K562 (cell line): Measurements from ENCODE around the gene NOS1. TPM values are rescaled to one million over a fixed set of nuclear protein-coding genes. Genes with fewer than 3 reads are reported as not detected.

Source experiments
- ATAC-seq: fragments of 200-7000 bp; cut with Tn5 transposase; 3 replicates; pipeline ENCODE4 v1.9.1; 2020; ENCODE audit warnings: moderate library complexity
- BruUV-seq: library from RNA; stranded (reverse); fragments of 400-500 nt; replicated peaks from 2 replicates; lab custom pipeline; 2021; lab: Mats Ljungman, UMichigan
- CTCF ChIA-PET: fragments of 300-600 bp; formaldehyde crosslinking; extraction: SDS; loops from one replicate; lab custom pipeline; 2021; ENCODE audit warnings: low intra/inter-chr PET ratio; lab: Yijun Ruan, JAX
- POLR2A ChIA-PET: fragments of 300-600, 350-650 bp; sonication (Branson Sonifier 250); formaldehyde crosslinking; extraction: SDS; loops from one replicate; lab custom pipeline; 2021; ENCODE audit warnings: antibody characterized with exemption, inconsistent platforms; lab: Yijun Ruan, JAX
- DNase-seq, 4 experiments: peaks; one replicate each; pipeline versions ENCODE4 v3.0.0 to v3.0.0-alpha.2; 2011 to 2018; ENCODE audit warnings: low spot score in 3 of 4, mixed read lengths in 3 of 4; ENCODE audit errors: extremely low read depth in 1 of 4
- FAIRE-seq: peaks from 2 replicates; lab custom pipeline; 2011; peaks lifted over from hg19 to GRCh38; lab: Jason Lieb, UNC
- H2AFZ ChIP-seq: 2 replicates; pipeline ENCODE4 v1.6.0; 2011; ENCODE audit warnings: low read depth, low read length, control low read depth, inconsistent platforms
- H3K27ac ChIP-seq: fragments of 200-600 bp; 3 replicates; pipeline ENCODE4 v1.8.0; 2011; ENCODE audit warnings: low read depth, mild to moderate bottlenecking, control low read depth, inconsistent platforms, low read length, moderate library complexity, mixed read lengths; ENCODE audit errors: extremely low read depth
- H3K27me3 ChIP-seq, 2 experiments: fragments of 300-600 bp in 1 of 2; 2 replicates in 1 of 2; 3 replicates in 1 of 2; pipeline versions ENCODE4 v1.6.0 to v1.8.0; 2011; ENCODE audit warnings: inconsistent platforms in 2 of 2, low read length in 2 of 2, mild to moderate bottlenecking in 1 of 2, mixed read lengths in 1 of 2, moderate library complexity in 1 of 2; ENCODE audit not compliant: control insufficient read depth in 2 of 2, insufficient read depth in 2 of 2
- H3K36me3 ChIP-seq: fragments of 300-600 bp; 3 replicates; pipeline ENCODE4 v1.8.0; 2011; ENCODE audit warnings: mild to moderate bottlenecking, low read length, inconsistent platforms; ENCODE audit not compliant: control insufficient read depth, insufficient read depth
- H3K4me1 ChIP-seq, 2 experiments: fragments of 200-600 bp in 1 of 2; replicated peaks in 1 of 2; 2 replicates in 1 of 2; 3 replicates in 1 of 2; pipeline versions ENCODE4 v1.5.1 to v1.8.0; 2011; ENCODE audit warnings: inconsistent platforms in 2 of 2, low read length in 2 of 2, mild to moderate bottlenecking in 1 of 2, mixed read lengths in 1 of 2, moderate library complexity in 1 of 2; ENCODE audit not compliant: control insufficient read depth in 2 of 2, insufficient read depth in 2 of 2
- H3K4me2 ChIP-seq: 2 replicates; pipeline ENCODE4 v1.6.1; 2011; ENCODE audit warnings: low read length, control low read depth, inconsistent platforms, mixed read lengths; ENCODE audit not compliant: insufficient read depth
- H3K4me3 ChIP-seq: fragments of 200-600 bp; sonication (generic), shearing (Covaris generic); 2 replicates; pipeline ENCODE4 v1.5.1; 2016; ENCODE audit warnings: control low read depth, inconsistent platforms
- H3K79me2 ChIP-seq: fragments of 200-600 bp; 3 replicates; pipeline ENCODE4 v1.8.0; 2011; ENCODE audit warnings: low read length, inconsistent platforms; ENCODE audit not compliant: control insufficient read depth, insufficient read depth
- H3K9ac ChIP-seq, 2 experiments: 2 replicates each; pipeline versions ENCODE4 v1.6.0 to v1.6.1; 2011; ENCODE audit warnings: low read depth in 2 of 2, low read length in 2 of 2, control low read depth in 1 of 2, inconsistent platforms in 1 of 2, mild to moderate bottlenecking in 1 of 2, mixed read lengths in 1 of 2; ENCODE audit not compliant: insufficient read depth in 1 of 2
- H3K9me1 ChIP-seq: one replicate; pipeline ENCODE4 v1.6.0; 2011; ENCODE audit warnings: inconsistent platforms, mild to moderate bottlenecking, low read length, moderate library complexity; ENCODE audit not compliant: control insufficient read depth, insufficient read depth
- H3K9me3 ChIP-seq: replicated peaks from 2 replicates; pipeline ENCODE4 v1.5.1; 2011; ENCODE audit warnings: low read depth, low read length, inconsistent platforms; ENCODE audit not compliant: control insufficient read depth, insufficient read depth
- H4K20me1 ChIP-seq: replicated peaks from 2 replicates; pipeline ENCODE4 v1.6.1; 2011; ENCODE audit warnings: low read length, inconsistent platforms, mixed read lengths; ENCODE audit not compliant: control insufficient read depth, insufficient read depth
- BCOR ChIP-seq: fragments of 450-650 bp; IDR thresholded peaks from 2 replicates; pipeline ENCODE4 v1.6.1; 2016
- CBX3 ChIP-seq, 2 experiments: IDR thresholded peaks; 1 replicate in 1 of 2; 2 replicates in 1 of 2; pipeline ENCODE4 v1.6.1; 2012; ENCODE audit warnings: inconsistent platforms in 2 of 2, low read length in 2 of 2, borderline replicate concordance in 1 of 2, control low read depth in 1 of 2
- CREM ChIP-seq: IDR thresholded peaks from 2 replicates; pipeline ENCODE4 v1.6.1; 2014; ENCODE audit warnings: antibody characterized with exemption, low read depth
- EZH2 ChIP-seq: IDR thresholded peaks from 2 replicates; pipeline ENCODE4 v1.6.1; 2012; ENCODE audit warnings: low read depth, mild to moderate bottlenecking, inconsistent platforms, low read length, borderline replicate concordance
- KDM1A ChIP-seq, 2 experiments: fragments of 450-650 bp; IDR thresholded peaks; 2 replicates each; pipeline ENCODE4 v1.6.1; 2016; ENCODE audit warnings: mild to moderate bottlenecking in 2 of 2
- MCM7 ChIP-seq, 2 experiments: fragments of 450-650 bp; IDR thresholded peaks; 2 replicates each; pipeline ENCODE4 v1.6.1; 2016 to 2018
- MLX ChIP-seq, 2 experiments: fragments of 450-650 bp in 1 of 2; sonication (generic) in 1 of 2; formaldehyde crosslinking; conservative IDR thresholded peaks; 2 replicates each; pipeline versions ENCODE4 v1.4.0 to v1.8.1; 2020 to 2022; ENCODE audit warnings: mild to moderate bottlenecking in 1 of 2, missing genetic modification reagents in 1 of 2
- PHTF2 ChIP-seq: fragments of 250-450 bp; sonication (Bioruptor Pico); IDR thresholded peaks from 2 replicates; pipeline ENCODE4 v1.5.0; 2021; ENCODE audit warnings: mild to moderate bottlenecking
- RBM25 ChIP-seq: fragments of 200-400 bp; formaldehyde crosslinking; IDR thresholded peaks from 2 replicates; pipeline ENCODE4 v1.6.1; 2018; ENCODE audit warnings: low read length, low read depth, moderate library complexity; ENCODE audit not compliant: severe bottlenecking
- SAFB2 ChIP-seq: fragments of 200-400 bp; formaldehyde crosslinking; IDR thresholded peaks from 2 replicates; pipeline ENCODE4 v1.6.1; 2018; ENCODE audit warnings: borderline replicate concordance, low read length, low read depth, moderate library complexity; ENCODE audit not compliant: severe bottlenecking
- SNRNP70 ChIP-seq: fragments of 200-400 bp; formaldehyde crosslinking; optimal IDR thresholded peaks from 2 replicates; pipeline ENCODE3; 2017; ENCODE audit warnings: low read depth, low read length
- ZNF232 ChIP-seq: sonication (generic); formaldehyde crosslinking; IDR thresholded peaks from 2 replicates; pipeline ENCODE4 v1.8.0; 2022; ENCODE audit warnings: mild to moderate bottlenecking, missing genetic modification reagents
- ZNF253 ChIP-seq: fragments of 250-450 bp; sonication (Bioruptor Pico); conservative IDR thresholded peaks from 2 replicates; pipeline ENCODE4 v1.6.1; 2021; ENCODE audit warnings: mild to moderate bottlenecking
- ZNF780A ChIP-seq: fragments of 250-450 bp; sonication (Bioruptor Pico); IDR thresholded peaks from 2 replicates; pipeline ENCODE4 v1.5.0; 2021; ENCODE audit warnings: mild to moderate bottlenecking
- WGBS: fragments of 100-300 bp; shearing (Covaris generic); methylation state at CpG from one replicate; pipeline ENCODE4 v1.1.6; 2016; ENCODE audit warnings: low coverage, mixed read lengths; ENCODE audit not compliant: insufficient coverage; ENCODE audit errors: missing lambda C conversion rate; 5-methylcytosine and 5-hydroxymethylcytosine counted together
- in situ Hi-C: fragments of 300-500 bp; cut with MboI; formaldehyde crosslinking; loops from 4 replicates; pipeline ENCODE4 v1.15.0; 2018; ENCODE audit warnings: inconsistent platforms, mixed read lengths
- intact Hi-C: fragments of 100-400 bp; cut with micrococcal nuclease; formaldehyde crosslinking; loops from 2 replicates; pipeline ENCODE4 v1.14.2; 2022
- polyA plus RNA-seq, 8 experiments: library from polyadenylated mRNA; depleted of rRNA in 4 of 8; stranded (reverse) in 5 of 8; unstranded in 3 of 8; fragments of >200 nt; fragmentation: Nextera tagmentation in 2 of 8; fragmentation: Illumina TruSeq in 1 of 8; extraction: Ambion mirVana in 2 of 8; extraction: Trizol in 1 of 8; gene quantifications; 2 replicates each; pipeline versions ENCODE4 v1.2.1 to v1.2.3, GENCODE V29; 2011 to 2014; ENCODE audit warnings: inconsistent platforms in 1 of 8, missing spikeins in 1 of 8
- total RNA-seq, 7 experiments: library from RNA; depleted of rRNA in 6 of 7; stranded (reverse); fragments of >200 nt in 6 of 7; fragmentation: Illumina TruSeq in 2 of 7; extraction: Trizol in 2 of 7; gene quantifications; 2 replicates each; pipeline versions ENCODE4 v1.2.1 to v1.2.3, GENCODE V29; 2011 to 2021; ENCODE audit warnings: low replicate concordance in 1 of 7
- TF ChIP-seq, protein P1 (sequence below): IDR thresholded peaks from 3 replicates; pipeline ENCODE4 v1.6.1; 2011; ENCODE audit warnings: borderline replicate concordance, mild to moderate bottlenecking; ENCODE audit not compliant: insufficient read length, insufficient read depth
- TF ChIP-seq, protein P2 (sequence below): conservative IDR thresholded peaks from 2 replicates; pipeline ENCODE4 v1.6.1; 2011; ENCODE audit warnings: low read depth, mild to moderate bottlenecking, low read length; ENCODE audit not compliant: control insufficient read depth
- TF ChIP-seq, protein P3 (sequence below): fragments of 150-350 bp; conservative IDR thresholded peaks from 2 replicates; pipeline ENCODE4 v1.6.1; 2014; ENCODE audit warnings: low read length

The NOS1 gene
- total and polyA plus RNA-seq, 9 of the 15 experiments (the other 6 are each of a cell fraction or from before 2014, with no cell fraction given) = not detected

DNA sequence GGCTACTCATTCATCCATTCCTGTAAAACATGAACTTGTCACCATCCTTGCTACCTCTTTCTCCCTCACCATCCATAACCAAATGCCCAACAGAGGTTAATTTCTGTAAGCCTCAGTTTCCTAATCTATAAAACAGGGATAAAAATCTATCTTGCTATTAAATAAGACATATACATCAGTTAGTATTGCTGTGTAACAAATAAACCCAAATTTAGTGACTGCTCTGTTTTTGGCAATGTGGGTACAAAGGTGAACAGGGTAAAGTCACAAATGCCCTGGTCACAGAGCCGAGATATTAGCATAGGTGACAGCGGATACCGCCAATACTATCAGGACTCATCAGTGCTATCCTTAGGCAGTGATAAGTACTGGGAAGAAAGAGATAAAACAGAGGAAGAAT lies 167.5 kb downstream of the NOS1 start:
- Histone ChIP-seq H4K20me1 (no peaks in the 10 kb centered on the region), H3K4me2 (no peak overlapping the region), H3K27ac (no peak overlapping the region), H3K4me3 (no peak overlapping the region), H3K9me3 (peaks cover 6% of the 10 kb centered on the region), H3K9ac (no peak overlapping the region), H2AFZ (no peak overlapping the region), H3K79me2 (peaks cover 10% of the 10 kb centered on the region; the same call in 2 of the 3 replicates), H3K9me1 (peaks cover 6% of the 10 kb centered on the region), H3K4me1 (peaks cover 6 to 18% of the 10 kb centered on the region in 2 experiments; a peak in 3 of 5 replicates), H3K36me3 (no peaks in the 10 kb centered on the region), H3K27me3 (peaks cover 18 to 37% of the 10 kb centered on the region in 2 experiments)
- FAIRE-seq = no peak
- ATAC-seq = no peak
- WGBS = 4% methylated on average over 3 of the region's 3 CpGs
- no TSS peak for BruUV-seq
- CTCF ChIA-PET = no interaction called here
- in situ Hi-C loops = no loop called here
- POLR2A ChIA-PET = no interaction called here
- intact Hi-C loops = no loop called here
- no peak for DNase-seq
- TF ChIP-seq SAFB2 (no peak), KDM1A (IDR thresholded peaks at IDR 0.05) (peak; percentile 25 to 57; a peak in 2 of 4 replicates), MCM7 (IDR thresholded peaks at IDR 0.05) (no peak), SNRNP70 (no peak), CREM (no peak), EZH2 (no peak), PHTF2 (CRISPR knock-in tag) (no peak), ZNF232 (CRISPR knock-in tag) (no peak), RBM25 (peak; percentile 50), ZNF253 (no peak), BCOR (peak; percentile 69), MLX (CRISPR knock-in tag; conservative IDR thresholded peaks at IDR 0.05) (no peak), CBX3 (IDR thresholded peaks at IDR 0.05; ENCODE audit: borderline replicate concordance in 1 of 2, low read length in 2 of 2) (0 out of 3 replicates have a peak, but pooled peaks of 1 of the 2 experiments have one; percentile 37), ZNF780A (no peak)
- TF ChIP-seq, protein P1, sequence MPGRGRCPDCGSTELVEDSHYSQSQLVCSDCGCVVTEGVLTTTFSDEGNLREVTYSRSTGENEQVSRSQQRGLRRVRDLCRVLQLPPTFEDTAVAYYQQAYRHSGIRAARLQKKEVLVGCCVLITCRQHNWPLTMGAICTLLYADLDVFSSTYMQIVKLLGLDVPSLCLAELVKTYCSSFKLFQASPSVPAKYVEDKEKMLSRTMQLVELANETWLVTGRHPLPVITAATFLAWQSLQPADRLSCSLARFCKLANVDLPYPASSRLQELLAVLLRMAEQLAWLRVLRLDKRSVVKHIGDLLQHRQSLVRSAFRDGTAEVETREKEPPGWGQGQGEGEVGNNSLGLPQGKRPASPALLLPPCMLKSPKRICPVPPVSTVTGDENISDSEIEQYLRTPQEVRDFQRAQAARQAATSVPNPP = no peak
- TF ChIP-seq, protein P2, sequence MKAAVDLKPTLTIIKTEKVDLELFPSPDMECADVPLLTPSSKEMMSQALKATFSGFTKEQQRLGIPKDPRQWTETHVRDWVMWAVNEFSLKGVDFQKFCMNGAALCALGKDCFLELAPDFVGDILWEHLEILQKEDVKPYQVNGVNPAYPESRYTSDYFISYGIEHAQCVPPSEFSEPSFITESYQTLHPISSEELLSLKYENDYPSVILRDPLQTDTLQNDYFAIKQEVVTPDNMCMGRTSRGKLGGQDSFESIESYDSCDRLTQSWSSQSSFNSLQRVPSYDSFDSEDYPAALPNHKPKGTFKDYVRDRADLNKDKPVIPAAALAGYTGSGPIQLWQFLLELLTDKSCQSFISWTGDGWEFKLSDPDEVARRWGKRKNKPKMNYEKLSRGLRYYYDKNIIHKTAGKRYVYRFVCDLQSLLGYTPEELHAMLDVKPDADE = no peak
- TF ChIP-seq, protein P3, sequence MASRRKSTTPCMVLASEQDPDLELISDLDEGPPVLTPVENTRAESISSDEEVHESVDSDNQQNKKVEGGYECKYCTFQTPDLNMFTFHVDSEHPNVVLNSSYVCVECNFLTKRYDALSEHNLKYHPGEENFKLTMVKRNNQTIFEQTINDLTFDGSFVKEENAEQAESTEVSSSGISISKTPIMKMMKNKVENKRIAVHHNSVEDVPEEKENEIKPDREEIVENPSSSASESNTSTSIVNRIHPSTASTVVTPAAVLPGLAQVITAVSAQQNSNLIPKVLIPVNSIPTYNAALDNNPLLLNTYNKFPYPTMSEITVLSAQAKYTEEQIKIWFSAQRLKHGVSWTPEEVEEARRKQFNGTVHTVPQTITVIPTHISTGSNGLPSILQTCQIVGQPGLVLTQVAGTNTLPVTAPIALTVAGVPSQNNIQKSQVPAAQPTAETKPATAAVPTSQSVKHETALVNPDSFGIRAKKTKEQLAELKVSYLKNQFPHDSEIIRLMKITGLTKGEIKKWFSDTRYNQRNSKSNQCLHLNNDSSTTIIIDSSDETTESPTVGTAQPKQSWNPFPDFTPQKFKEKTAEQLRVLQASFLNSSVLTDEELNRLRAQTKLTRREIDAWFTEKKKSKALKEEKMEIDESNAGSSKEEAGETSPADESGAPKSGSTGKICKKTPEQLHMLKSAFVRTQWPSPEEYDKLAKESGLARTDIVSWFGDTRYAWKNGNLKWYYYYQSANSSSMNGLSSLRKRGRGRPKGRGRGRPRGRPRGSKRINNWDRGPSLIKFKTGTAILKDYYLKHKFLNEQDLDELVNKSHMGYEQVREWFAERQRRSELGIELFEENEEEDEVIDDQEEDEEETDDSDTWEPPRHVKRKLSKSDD = no peak
